ENCODE measurements around the gene OR11A1. TPM values are rescaled to one million over a fixed set of nuclear protein-coding genes. Genes with fewer than 3 reads are reported as not detected.

Gene OR11A1
- total RNA-seq, 1 donor from 2014 or later = not detected

- no peak for DNase-seq (ENCODE audit: low spot score)
Observed at GRCh38 chr6:29388533-29388932, 68.3 kb downstream of the OR11A1 start.

- no peak for DNase-seq (ENCODE audit: low spot score)
Observed at GRCh38 chr6:29376003-29376402, 80.9 kb downstream of the OR11A1 start.

Other genes with a start within 250 kb of the OR11A1 start
- gene OR14J1, start 155.4 kb downstream of the OR11A1 start, total RNA-seq = not detected
- not detected for gene OR5V1, start 88.2 kb downstream of the OR11A1 start, total RNA-seq
- gene OR12D3, start 81.8 kb downstream of the OR11A1 start, total RNA-seq = not detected
- not detected for gene OR12D2, start 61.4 kb downstream of the OR11A1 start, total RNA-seq
- not detected for gene OR12D1, start 42.1 kb downstream of the OR11A1 start, total RNA-seq
- gene OR10C1, start 17.8 kb downstream of the OR11A1 start, total RNA-seq = not detected
- gene OR2H1, start 84 bp upstream of the OR11A1 start, total RNA-seq = not detected
- not detected for gene MAS1L, start 30.9 kb upstream of the OR11A1 start, total RNA-seq
- 8.8 TPM for gene UBD, start 102.7 kb upstream of the OR11A1 start, total RNA-seq
- gene OR2H2, start 128.1 kb upstream of the OR11A1 start, total RNA-seq = not detected
- gene GABBR1, start 176.1 kb upstream of the OR11A1 start, total RNA-seq = 64.3 TPM
- gene MOG, start 200.0 kb upstream of the OR11A1 start, total RNA-seq = not detected
- gene ZFP57, start 224.1 kb upstream of the OR11A1 start, total RNA-seq = 3.0 TPM